Measurements from ENCODE around the gene EED.

- no peak for TF ChIP-seq POLR2A (IDR thresholded peaks at IDR 0.05)
- no peak for TF ChIP-seq CTCF (IDR thresholded peaks at IDR 0.05)
These were observed 4.1 kb downstream of the EED start for GRCh38 chr11:86248609-86249008.
